Loucy (cell line): ENCODE data around the gene CDK18.

ENCODE experiments used
- H2AFZ ChIP-seq: fragments of 200-600 bp; sonication (generic); 2 replicates; pipeline ENCODE4 v1.6.0; 2016; ENCODE audit warnings: antibody characterized with exemption, mild to moderate bottlenecking, low read length, moderate library complexity
- H3F3A ChIP-seq: fragments of 200-600 bp; 2 replicates; pipeline ENCODE4 v1.6.0; 2016; ENCODE audit warnings: antibody characterized with exemption, low read depth, mild to moderate bottlenecking
- H3K27me3 ChIP-seq: fragments of 200-600 bp; sonication (generic); 2 replicates; pipeline ENCODE4 v1.6.1; 2014; ENCODE audit warnings: low read length, mild to moderate bottlenecking; ENCODE audit not compliant: insufficient read depth, poor library complexity, severe bottlenecking
- H3K36me3 ChIP-seq: fragments of 200-600 bp; sonication (generic); 2 replicates; pipeline ENCODE4 v1.6.1; 2016; ENCODE audit warnings: low read length; ENCODE audit not compliant: insufficient read depth
- H3K4me1 ChIP-seq: fragments of 200-600 bp; sonication (generic); 2 replicates; pipeline ENCODE4 v1.5.1; 2014; ENCODE audit warnings: low read length, mild to moderate bottlenecking; ENCODE audit not compliant: insufficient read depth, poor library complexity, severe bottlenecking
- H3K4me2 ChIP-seq: fragments of 200-600 bp; sonication (generic); 2 replicates; pipeline ENCODE4 v1.6.0; 2014; ENCODE audit warnings: antibody characterized with exemption, low read length, low read depth, mild to moderate bottlenecking; ENCODE audit not compliant: poor library complexity, severe bottlenecking
- H3K4me3 ChIP-seq: fragments of 200-600 bp; sonication (generic); 2 replicates; pipeline ENCODE4 v1.5.1; 2014; ENCODE audit warnings: low read length, mild to moderate bottlenecking, mixed read lengths; ENCODE audit not compliant: poor library complexity, severe bottlenecking
- H3K79me2 ChIP-seq: fragments of 200-600 bp; sonication (generic); 2 replicates; pipeline ENCODE4 v1.6.1; 2014; ENCODE audit warnings: low read length; ENCODE audit not compliant: insufficient read depth
- H3K9ac ChIP-seq: fragments of 200-600 bp; sonication (generic); 2 replicates; pipeline ENCODE4 v1.6.0; 2014; ENCODE audit warnings: mild to moderate bottlenecking, low read depth, low read length, moderate library complexity; ENCODE audit not compliant: poor library complexity, severe bottlenecking
- H3K9me2 ChIP-seq: fragments of 200-600 bp; sonication (generic); replicated peaks from 2 replicates; pipeline ENCODE4 v1.6.1; 2016; ENCODE audit warnings: low read depth, low read length, mixed read lengths
- H3K9me3 ChIP-seq: fragments of 200-600 bp; sonication (generic); 2 replicates; pipeline ENCODE4 v1.6.1; 2014; ENCODE audit warnings: mild to moderate bottlenecking, antibody characterized with exemption, low read length, low read depth; ENCODE audit not compliant: insufficient read depth
- H4K20me1 ChIP-seq: fragments of 200-600 bp; sonication (generic); 2 replicates; pipeline ENCODE4 v1.6.0; 2014; ENCODE audit warnings: antibody characterized with exemption, low read length, mild to moderate bottlenecking; ENCODE audit not compliant: insufficient read depth, poor library complexity, severe bottlenecking
- CTCF ChIP-seq: fragments of 200-600 bp; sonication (generic); conservative IDR thresholded peaks from 2 replicates; pipeline ENCODE4 v1.5.1; 2014; ENCODE audit warnings: mild to moderate bottlenecking, antibody characterized with exemption, low read length
- EZH2phosphoT487 ChIP-seq: fragments of 200-600 bp; IDR thresholded peaks from 2 replicates; pipeline ENCODE4 v1.6.1; 2018; ENCODE audit warnings: antibody characterized with exemption, mild to moderate bottlenecking, moderate library complexity, borderline replicate concordance

Gene CDK18

DNA sequence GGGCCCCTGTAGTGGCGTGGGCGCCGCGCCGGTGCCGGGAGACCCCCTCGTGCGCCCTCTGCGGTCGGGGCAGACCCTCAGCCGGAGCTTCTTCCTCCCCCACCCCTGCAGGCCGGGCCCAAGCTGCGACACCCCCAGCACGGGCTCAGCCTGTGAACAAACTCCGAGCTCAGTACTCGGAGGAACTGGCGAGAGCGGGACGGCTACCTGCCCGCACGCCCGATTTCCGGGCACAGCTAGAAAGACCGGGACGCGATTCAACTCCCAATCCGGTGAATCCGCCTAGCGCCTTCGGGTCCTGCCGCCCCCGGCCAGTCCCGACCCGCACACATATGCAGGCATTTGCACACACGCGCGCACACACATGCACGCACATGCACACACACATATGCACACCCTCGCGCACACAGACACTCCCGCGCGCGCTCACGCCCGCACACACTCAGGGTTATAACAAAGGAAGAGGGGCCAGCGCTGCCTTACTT is 48.0 kb upstream of the CDK18 start:
- H3F3A ChIP-seq = no peaks in the 10 kb centered on the region
- H3K4me1 ChIP-seq = no peaks in the 10 kb centered on the region
- H3K4me2 ChIP-seq = no peak overlapping the region
- no peak overlapping the region for H3K4me3 ChIP-seq
- no peaks in the 10 kb centered on the region for H3K27me3 ChIP-seq
- H3K9me2 ChIP-seq = no peaks in the 10 kb centered on the region
- H4K20me1 ChIP-seq = no peaks in the 10 kb centered on the region
- H3K79me2 ChIP-seq = no peaks in the 10 kb centered on the region
- no peak overlapping the region for H2AFZ ChIP-seq
- H3K36me3 ChIP-seq = no peaks in the 10 kb centered on the region
- H3K9me3 ChIP-seq = no peaks in the 10 kb centered on the region
- H3K9ac ChIP-seq = no peak overlapping the region
- TF ChIP-seq CTCF = no peak
- TF ChIP-seq EZH2phosphoT487 = no peak

DNA sequence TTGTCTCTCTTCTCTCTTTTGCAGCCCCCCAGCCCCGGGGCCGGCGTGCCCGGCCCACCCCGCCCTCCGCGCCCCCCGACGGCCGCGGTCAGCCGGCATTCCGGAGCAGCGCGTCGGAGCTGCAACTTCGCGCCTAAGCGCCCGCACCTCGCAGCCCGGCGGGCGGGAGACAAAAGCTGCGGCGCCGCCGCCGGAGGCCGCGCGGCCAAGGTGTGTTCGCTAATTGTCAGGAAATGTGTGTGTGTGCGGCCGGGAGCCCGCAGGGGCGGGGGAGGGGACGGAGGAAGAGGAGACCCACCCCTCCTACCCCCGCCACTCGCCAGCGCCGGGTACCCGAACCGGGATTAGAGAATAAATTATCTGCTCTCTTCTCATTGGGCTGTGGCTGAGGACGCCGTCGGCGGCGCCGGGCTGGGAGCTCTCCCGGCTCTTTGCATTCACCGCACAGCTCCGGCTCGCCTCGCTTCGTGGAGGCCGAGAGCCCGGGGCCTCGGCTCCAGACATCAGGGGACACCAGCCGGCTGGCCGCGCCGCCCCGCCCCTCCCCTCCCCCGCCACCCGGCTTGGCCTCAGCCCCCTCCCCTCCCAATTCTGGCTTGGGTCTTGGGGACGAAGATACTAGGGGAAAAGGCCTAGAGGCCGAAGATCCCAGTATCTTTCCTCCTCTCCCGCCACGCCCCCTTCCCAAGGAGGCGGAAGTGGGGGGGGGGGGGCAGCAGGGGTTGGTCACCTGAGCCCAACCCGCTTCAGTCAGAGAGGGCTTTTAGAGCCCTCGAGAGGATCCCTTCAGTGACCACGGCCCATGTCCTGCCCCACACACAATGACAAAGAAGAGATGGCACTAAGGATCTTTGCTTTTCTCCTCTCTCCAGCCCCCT is 47.4 kb upstream of the CDK18 start:
- H3K4me3 ChIP-seq = no peak overlapping the region
- H3K79me2 ChIP-seq = no peaks in the 10 kb centered on the region
- H3K27me3 ChIP-seq = no peaks in the 10 kb centered on the region
- H3K9me2 ChIP-seq = no peaks in the 10 kb centered on the region
- no peak overlapping the region for H2AFZ ChIP-seq
- H3F3A ChIP-seq = no peaks in the 10 kb centered on the region
- TF ChIP-seq EZH2phosphoT487 (no peak), CTCF (no peak)
- H3K36me3 ChIP-seq = no peaks in the 10 kb centered on the region
- no peaks in the 10 kb centered on the region for H3K4me1 ChIP-seq
- no peak overlapping the region for H3K9ac ChIP-seq
- H3K9me3 ChIP-seq = no peaks in the 10 kb centered on the region
- no peaks in the 10 kb centered on the region for H4K20me1 ChIP-seq
- no peak overlapping the region for H3K4me2 ChIP-seq

DNA sequence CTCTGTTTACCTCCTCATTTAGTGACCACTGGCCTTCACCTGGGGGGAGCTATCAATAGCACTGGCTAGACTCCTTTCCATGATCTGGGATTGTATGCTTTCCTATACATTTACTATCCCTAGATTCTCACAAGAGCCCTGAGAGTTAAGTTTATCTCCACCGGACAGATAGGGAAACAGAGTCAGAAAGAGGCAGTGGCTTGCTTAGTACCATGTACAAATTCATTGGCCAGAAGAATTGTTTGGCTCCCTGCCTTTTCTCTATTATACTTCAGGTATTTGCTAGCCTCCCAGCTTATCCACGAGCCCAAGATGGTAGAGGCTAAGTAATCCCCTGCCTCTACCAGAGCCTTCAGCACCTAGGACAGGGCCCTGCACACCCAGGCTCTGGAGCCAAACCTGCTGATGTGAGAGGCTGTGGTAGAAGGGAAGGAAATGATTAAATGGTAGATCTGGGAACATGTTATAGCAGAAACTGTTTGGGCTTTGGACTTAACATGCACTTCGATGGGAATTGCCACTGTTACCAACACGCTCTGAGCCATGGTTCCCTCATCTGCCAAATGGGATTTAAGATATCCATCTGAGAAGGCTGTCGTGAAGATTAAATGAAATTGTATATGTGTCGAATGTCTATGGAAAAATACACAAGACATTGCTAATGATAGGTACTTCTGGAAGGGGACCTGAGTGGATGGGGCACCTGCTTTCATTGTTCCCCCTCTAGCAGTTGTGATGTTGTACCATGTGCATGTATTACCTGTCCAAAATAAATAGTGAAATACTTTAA is 45.5 kb upstream of the CDK18 start:
- no peaks in the 10 kb centered on the region for H3K79me2 ChIP-seq
- no peaks in the 10 kb centered on the region for H3K9me3 ChIP-seq
- no peaks in the 10 kb centered on the region for H3F3A ChIP-seq
- no peak overlapping the region for H3K9ac ChIP-seq
- no peak overlapping the region for H3K4me2 ChIP-seq
- no peak overlapping the region for H2AFZ ChIP-seq
- H3K36me3 ChIP-seq = no peaks in the 10 kb centered on the region
- H3K27me3 ChIP-seq = no peaks in the 10 kb centered on the region
- H3K4me3 ChIP-seq = no peak overlapping the region
- H3K9me2 ChIP-seq = no peaks in the 10 kb centered on the region
- H3K4me1 ChIP-seq = no peaks in the 10 kb centered on the region
- TF ChIP-seq CTCF = no peak
- TF ChIP-seq EZH2phosphoT487 = no peak
- no peaks in the 10 kb centered on the region for H4K20me1 ChIP-seq
